ELF-1 (cell line): ENCODE data around the gene CCNT2.
"Not testable (repeated sequence)": the region's sequence is repeated elsewhere in the genome, so short reads cannot be mapped to it uniquely, and the experiment has no call there.

Source experiments
- DNase-seq: peaks from one replicate; pipeline ENCODE4 v3.0.0-alpha.2; 2016; ENCODE audit warnings: low read depth, low spot score

The CCNT2 gene

DNA sequence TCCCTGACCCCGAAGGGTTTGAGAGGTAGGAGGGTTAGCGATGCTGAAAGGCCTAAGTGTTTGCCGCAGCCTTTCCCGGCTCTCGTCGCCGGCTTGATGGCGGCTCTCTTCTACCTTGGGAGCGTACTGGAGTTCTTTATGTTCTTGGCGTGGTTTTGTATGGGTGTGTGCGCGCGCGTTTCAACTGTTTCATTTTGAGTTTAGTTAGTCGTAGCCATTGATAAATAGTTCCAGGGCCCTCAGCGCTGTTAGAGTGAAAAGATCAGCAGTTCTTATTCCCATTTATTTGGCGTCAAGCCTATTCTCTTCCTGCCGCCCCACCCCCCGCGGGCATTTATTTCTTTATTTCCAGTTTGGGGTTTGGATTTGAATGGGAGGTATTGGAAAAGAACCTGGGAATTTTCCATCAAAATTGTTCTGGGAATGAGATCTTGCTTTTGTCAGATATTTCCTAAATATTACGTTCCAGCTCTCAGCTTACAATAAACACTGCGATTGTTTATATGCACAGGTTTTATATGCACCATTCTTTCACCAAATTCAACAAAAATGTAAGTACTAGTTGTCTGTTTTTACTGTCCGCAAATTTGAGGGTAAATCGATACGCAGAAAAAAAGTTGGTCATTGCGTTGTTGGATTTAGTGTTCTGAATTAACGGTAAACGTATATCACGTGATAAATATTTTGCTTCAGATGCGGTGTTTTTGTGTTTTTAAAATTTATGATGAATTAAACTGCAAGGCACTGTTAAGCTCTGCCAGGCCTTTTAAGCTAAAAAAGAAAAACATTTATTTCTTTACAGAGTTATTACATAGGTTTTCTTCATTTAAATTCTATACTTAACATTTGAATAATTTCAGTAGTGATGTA lies 954 bp downstream of the CCNT2 start:
- DNase-seq, result no peak

DNA sequence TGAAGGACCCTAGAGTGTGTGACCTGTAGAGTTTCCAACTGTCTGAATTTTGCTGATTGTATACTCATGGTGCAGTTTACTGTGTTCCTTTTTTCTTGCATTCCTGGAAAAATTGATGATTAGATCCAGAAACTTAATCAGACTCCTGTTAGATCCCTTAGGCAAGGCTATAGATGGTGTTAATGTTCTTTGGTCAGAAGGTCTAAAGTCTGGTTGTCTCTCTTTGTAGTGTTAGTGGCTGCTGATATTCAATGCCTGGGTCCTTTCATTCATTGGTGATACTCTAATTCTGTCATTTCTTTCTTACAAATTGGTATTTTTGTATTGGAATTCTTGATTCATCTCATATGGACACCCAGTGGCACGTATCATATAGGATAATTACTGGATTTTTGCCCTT lies 6.3 kb downstream of the CCNT2 start:
- DNase-seq, result no peak

DNA sequence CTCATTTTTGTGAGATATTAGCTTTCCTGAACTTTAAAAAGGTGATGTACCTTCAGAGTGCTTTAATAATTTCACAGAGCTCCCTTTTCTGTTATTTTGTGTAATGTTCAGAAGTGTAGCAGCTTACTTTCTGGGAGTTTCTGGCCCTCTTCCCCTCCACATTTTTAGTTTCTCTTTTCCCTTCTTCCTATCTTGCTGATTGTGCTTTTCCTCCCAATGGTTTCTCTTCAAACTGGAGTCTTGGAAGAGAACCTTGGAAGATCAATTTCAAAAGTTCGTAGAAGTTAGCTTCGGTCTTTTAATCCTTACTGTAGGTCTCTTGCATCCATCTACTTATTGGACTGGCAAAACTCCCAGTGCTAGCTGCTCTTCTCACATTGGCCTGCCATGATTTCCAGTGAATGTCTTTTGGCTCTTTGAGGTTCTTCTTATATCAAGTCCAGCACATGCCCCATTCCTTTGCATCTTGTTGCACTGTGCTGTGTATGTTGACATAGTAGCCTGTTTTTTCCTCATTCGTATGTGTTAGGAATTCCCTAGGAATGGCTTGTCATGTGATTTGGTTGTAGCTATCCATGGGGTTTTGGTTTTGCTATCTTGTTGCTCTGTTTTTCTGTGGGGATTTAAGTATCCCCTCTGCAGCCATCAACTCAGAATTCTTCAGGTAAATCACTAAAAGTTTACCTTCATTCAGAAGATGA lies 7.8 kb downstream of the CCNT2 start:
- DNase-seq, result no peak

DNA sequence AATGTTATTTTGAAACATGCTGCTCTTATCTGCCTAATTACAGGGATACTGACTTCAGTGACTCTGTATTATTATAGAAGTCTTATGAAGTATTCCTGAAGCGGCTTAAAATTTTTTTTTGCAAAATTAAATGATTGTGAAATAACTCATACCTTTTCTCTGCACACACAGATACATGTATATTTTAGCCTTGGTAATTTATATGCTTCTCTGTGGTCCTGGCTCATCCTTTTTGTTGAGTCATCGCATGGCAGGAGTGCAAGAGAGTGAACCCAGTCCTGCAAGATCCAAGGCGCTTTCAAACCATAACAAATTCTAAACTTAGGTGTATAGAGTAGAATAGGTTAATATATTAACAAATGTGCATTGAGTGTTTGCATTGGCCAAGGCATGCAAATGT lies 8.6 kb downstream of the CCNT2 start:
- no peak for DNase-seq

DNA sequence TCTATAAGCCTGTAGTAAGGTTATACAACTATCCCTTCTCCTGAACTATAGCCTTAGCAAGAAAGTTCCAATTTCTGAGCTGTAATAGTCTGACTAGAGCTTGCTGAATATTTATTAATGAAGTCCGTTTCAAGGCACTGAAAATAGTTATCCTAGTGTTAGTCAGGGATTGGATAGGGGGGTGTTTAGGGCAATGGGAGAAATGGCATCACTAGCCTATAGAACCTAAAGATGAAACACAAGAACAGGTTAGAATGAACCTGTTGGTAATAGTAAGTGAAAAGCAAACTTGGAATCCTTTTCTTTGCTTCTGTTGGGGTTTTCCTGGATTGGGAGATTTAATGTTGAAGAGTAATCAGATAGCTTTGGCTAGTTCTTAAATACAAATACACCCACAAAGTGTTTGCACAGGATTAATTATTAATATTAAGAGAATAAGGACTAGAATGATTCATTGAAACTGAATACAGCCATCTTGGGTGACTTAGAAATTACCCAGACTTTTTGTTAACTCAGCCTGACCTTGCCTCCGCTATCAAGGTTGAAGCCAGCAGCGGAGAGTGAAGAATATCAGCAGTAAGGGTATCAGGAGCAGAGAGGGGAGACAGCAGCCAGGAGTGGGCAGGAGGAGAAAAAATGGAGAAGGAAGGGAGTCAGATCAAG lies 14.4 kb downstream of the CCNT2 start:
- DNase-seq, result no peak

- no peak for DNase-seq
Observed at GRCh38 chr2:134933732-134934131, 15.1 kb downstream of the CCNT2 start.

DNA sequence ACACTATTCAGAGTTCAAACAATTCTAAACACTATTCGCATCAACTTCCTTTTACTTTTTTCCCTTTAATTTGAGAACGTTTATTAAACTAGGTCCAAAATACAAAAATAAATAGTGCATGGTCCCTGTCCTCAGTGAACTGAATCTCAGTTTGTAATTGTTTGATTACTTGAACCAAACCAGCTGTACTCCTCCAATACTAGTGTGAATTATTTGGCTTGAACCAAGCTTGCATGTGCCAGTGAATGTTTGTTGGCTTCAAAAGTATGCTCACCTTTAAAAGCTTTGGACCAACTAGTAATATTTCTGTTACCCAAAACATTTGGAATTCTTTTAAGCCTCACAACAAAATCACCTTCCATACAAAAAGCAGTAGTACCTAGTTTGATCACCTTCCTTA lies 15.5 kb downstream of the CCNT2 start:
- no peak for DNase-seq

- no peak for DNase-seq
Observed at GRCh38 chr2:134934641-134935040, 16.0 kb downstream of the CCNT2 start.

GRCh38 chr2:134936691-134937090 lies 18.1 kb downstream of the CCNT2 start:
- DNase-seq, result no peak

- no peak for DNase-seq
Observed at GRCh38 chr2:134943540-134943939, 24.9 kb downstream of the CCNT2 start.

GRCh38 chr2:134944975-134945374 lies 26.4 kb downstream of the CCNT2 start:
- no peak for DNase-seq

- no peak for DNase-seq
Observed at GRCh38 chr2:134946073-134946472, 27.5 kb downstream of the CCNT2 start.

- DNase-seq, result no peak
Observed at GRCh38 chr2:134949981-134950708, 31.5 kb downstream of the CCNT2 start.

DNA sequence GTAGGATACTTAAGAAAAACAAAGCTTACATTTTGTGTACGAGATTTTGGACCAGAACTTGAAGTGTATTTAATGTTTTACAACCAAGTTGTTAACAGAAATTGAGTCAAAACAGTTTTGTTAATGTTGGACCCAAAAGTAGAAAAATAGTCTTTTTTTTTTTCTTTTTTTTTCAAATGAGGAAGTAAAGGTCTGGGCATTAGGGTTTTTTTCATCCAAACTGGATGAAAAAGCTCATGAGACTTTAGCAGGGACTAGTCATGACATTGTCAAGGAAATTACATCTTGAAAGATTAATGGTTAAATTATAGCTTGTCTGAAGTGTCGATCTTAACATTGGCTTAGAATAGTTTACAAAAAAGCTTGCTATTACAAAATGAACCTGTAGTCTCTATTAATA lies 32.3 kb downstream of the CCNT2 start:
- no peak for DNase-seq

DNA sequence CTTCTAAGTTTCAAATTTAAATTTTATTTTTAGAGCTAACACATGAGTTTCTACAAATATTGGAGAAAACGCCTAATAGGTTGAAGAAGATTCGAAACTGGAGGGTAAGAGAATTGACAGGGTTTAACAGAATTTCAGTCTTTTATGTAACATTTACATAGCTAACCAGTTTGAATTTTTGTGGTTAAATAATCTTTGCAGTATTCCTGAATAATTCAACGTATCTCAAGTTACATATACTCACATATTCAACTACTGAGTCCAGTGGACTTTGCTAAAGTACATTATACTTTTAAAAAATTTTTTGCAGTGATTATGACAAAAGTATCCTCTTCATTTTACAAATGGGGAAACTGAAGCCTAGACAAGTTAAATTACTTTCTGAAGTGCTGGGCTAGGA lies 34.0 kb downstream of the CCNT2 start:
- DNase-seq, result no peak

- no peak for DNase-seq
Observed at GRCh38 chr2:134954065-134954464, 35.4 kb downstream of the CCNT2 start.

DNA sequence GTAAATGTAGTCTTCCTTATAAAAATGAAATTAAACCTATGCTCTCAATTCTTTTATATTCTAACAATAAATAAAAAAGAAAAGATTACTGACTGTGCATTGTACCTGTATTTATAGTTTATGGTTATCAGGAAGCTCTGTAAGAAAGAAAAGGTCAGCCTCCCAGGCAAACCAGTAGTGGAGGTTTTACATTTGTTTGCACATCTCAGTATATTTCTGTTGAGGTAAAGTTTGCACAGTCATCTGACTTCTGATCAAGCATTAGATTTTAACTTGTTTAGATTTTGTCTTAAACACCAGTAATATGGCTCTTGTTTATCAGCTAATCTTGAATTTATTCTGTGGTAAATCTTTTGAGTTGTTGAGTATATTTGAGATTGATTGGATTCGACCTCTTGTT lies 37.1 kb downstream of the CCNT2 start:
- no peak for DNase-seq

GRCh38 chr2:134957477-134957876 lies 38.9 kb downstream of the CCNT2 start:
- DNase-seq, result no peak

- not testable (repeated sequence) for DNase-seq
Observed at GRCh38 chr2:134967166-134967565, 48.5 kb downstream of the CCNT2 start.

- DNase-seq, result no peak
Observed at GRCh38 chr2:134973241-134974138, 54.9 kb downstream of the CCNT2 start.
